OCI-LY7 (cell line): ENCODE results near the gene SLC44A4. TPM values are rescaled to one million over a fixed set of nuclear protein-coding genes. Genes with fewer than 3 reads are reported as not detected.

Experiments used
- BruUV-seq: library from RNA; stranded (reverse); fragments of 400-500 nt; replicated peaks from 2 replicates; lab custom pipeline; 2021; lab: Mats Ljungman, UMichigan
- CTCF ChIA-PET: fragments of 300-600 bp; sonication (Branson Sonifier 250); formaldehyde crosslinking; loops from one replicate; lab custom pipeline; 2022; ENCODE audit warnings: antibody characterized with exemption; ENCODE audit not compliant: unreplicated experiment; lab: Charles Lee
- POLR2A ChIA-PET: fragments of 300-600 bp; sonication (Branson Sonifier 250); formaldehyde crosslinking; loops from one replicate; lab custom pipeline; 2022; ENCODE audit warnings: antibody characterized with exemption; lab: Charles Lee
- DNase-seq: peaks from one replicate; pipeline ENCODE4 v3.0.0-alpha.2; 2015; ENCODE audit warnings: low spot score
- H2AFZ ChIP-seq: fragments of 200-600 bp; sonication (generic), shearing (Covaris generic); 2 replicates; pipeline ENCODE4 v1.6.1; 2014; ENCODE audit warnings: mild to moderate bottlenecking, antibody characterized with exemption, low read length, moderate library complexity
- H3K27ac ChIP-seq: fragments of 200-600 bp; sonication (generic); 2 replicates; pipeline ENCODE4 v1.5.1; 2014; ENCODE audit warnings: mixed run types, low read depth, mild to moderate bottlenecking, moderate library complexity, low read length, inconsistent platforms; ENCODE audit not compliant: poor library complexity, severe bottlenecking
- H3K36me3 ChIP-seq: fragments of 200-600 bp; sonication (generic); 2 replicates; pipeline ENCODE4 v1.6.1; 2014; ENCODE audit warnings: mild to moderate bottlenecking, antibody characterized with exemption, low read length, moderate library complexity, mixed read lengths; ENCODE audit not compliant: insufficient read depth
- H3K4me1 ChIP-seq: fragments of 200-600 bp; sonication (generic); 2 replicates; pipeline ENCODE4 v1.5.1; 2014; ENCODE audit warnings: mild to moderate bottlenecking, low read length; ENCODE audit not compliant: insufficient read depth, poor library complexity, severe bottlenecking
- H3K4me2 ChIP-seq: fragments of 200-600 bp; sonication (generic); 2 replicates; pipeline ENCODE4 v1.6.1; 2014; ENCODE audit warnings: mild to moderate bottlenecking, low read length
- H3K4me3 ChIP-seq: fragments of 200-600 bp; sonication (generic); 2 replicates; pipeline ENCODE4 v1.5.1; 2014; ENCODE audit warnings: mild to moderate bottlenecking, low read depth, low read length; ENCODE audit not compliant: poor library complexity, severe bottlenecking
- H3K79me2 ChIP-seq: fragments of 200-600 bp; sonication (generic); 2 replicates; pipeline ENCODE4 v1.6.1; 2016; ENCODE audit warnings: low read depth, mild to moderate bottlenecking, low read length, moderate library complexity, mixed read lengths; ENCODE audit not compliant: insufficient read depth
- H3K9me2 ChIP-seq: fragments of 200-600 bp; sonication (generic); 2 replicates; pipeline ENCODE4 v1.6.1; 2016; ENCODE audit warnings: mild to moderate bottlenecking, low read length, mixed read lengths; ENCODE audit not compliant: insufficient read depth
- H3K9me3 ChIP-seq: fragments of 200-600 bp; sonication (generic); 2 replicates; pipeline ENCODE4 v1.6.1; 2014; ENCODE audit warnings: mild to moderate bottlenecking, mixed run types, low read length, mixed read lengths
- H4K20me1 ChIP-seq: fragments of 200-600 bp; sonication (generic); 2 replicates; pipeline ENCODE4 v1.6.1; 2014; ENCODE audit warnings: mild to moderate bottlenecking, antibody characterized with exemption, low read length, moderate library complexity, mixed read lengths; ENCODE audit not compliant: insufficient read depth
- EZH2phosphoT487 ChIP-seq: fragments of 200-600 bp; sonication (generic); IDR thresholded peaks from 2 replicates; pipeline ENCODE4 v1.6.1; 2018; ENCODE audit warnings: low read depth, borderline replicate concordance, mild to moderate bottlenecking, mixed run types, antibody characterized with exemption, low read length, moderate library complexity, mixed read lengths
- intact Hi-C: fragments of 100-400 bp; cut with micrococcal nuclease; formaldehyde crosslinking; loops from one replicate; pipeline ENCODE4 v1.10.0; 2022; ENCODE audit not compliant: unreplicated experiment
- total RNA-seq, 2 experiments: library from RNA; depleted of rRNA in 1 of 2; stranded (reverse); fragments of >200 nt in 1 of 2; shearing (Covaris generic) in 1 of 2; gene quantifications; 2 replicates each; pipeline ENCODE4 v1.2.3, GENCODE V29; 2014 to 2022
- TF ChIP-seq, protein P1 (sequence below): fragments of 200-600 bp; sonication (generic); conservative IDR thresholded peaks from 2 replicates; pipeline ENCODE4 v1.5.1; 2014; ENCODE audit warnings: mild to moderate bottlenecking, antibody characterized with exemption, low read length, moderate library complexity, mixed read lengths

The SLC44A4 gene
- total RNA-seq, 2 experiments from 2014 or later: not detected

DNA sequence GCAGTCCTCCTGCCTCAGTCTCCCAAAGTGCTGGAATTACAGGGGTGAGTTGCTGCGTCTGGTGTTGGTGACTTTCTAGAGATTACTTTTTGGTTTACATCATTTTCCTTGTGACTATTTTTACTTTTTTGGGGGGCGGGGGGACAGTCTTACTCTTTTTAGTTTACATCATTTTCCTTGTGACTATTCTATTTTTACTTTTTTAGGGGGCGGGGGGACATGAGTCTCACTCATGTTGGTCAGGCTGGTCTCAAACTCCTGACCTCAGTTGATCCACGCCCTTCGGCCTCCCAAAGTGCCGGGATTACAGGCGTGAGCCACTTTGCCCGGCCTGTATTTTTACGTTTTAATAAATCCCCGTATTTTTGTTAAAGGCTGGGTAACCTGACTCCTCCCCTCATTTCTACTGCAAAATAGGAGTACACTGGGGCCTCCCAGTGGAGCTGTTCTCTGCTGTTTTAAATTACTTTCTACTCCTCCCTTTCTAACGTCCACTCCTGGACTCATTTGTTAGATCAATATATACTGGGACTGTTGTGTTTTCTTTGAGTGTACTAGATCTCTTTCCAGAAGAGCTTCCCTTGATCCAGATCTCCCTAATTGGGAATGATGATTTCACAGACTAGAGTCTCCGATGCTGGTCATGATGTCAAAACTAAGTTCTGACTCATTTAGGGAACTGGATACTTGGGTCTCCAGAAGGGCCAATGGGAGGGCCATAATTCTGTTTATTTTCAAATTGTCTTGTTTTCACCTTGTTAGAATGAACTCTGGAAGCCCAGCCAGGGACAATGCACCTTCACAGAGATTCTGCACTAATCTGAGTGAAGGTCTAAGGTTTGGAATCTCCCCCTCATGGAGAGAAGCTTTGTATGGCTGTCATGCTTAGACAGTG is 42.1 kb downstream of the SLC44A4 start:
- DNase-seq: peak; percentile 48
- peaks cover 39% of the 10 kb centered on the region for H4K20me1 ChIP-seq
- H3K9me3 ChIP-seq: no peaks in the 10 kb centered on the region
- H2AFZ ChIP-seq: no peak overlapping the region
- H3K27ac ChIP-seq: peak overlapping the region; percentile 95
- intact Hi-C loops: loop anchor here (10.0 kb wide), 1 partner anchor 342 kb away; the partner anchor contains the start of gene MICB
- H3K9me2 ChIP-seq: no peaks in the 10 kb centered on the region
- H3K79me2 ChIP-seq: peaks cover 73% of the 10 kb centered on the region
- POLR2A ChIA-PET: no interaction called here
- CTCF ChIA-PET: no interaction called here
- peak overlapping the region; percentile 96 for H3K4me2 ChIP-seq
- H3K4me1 ChIP-seq: peaks cover 53% of the 10 kb centered on the region
- peaks cover 68% of the 10 kb centered on the region for H3K36me3 ChIP-seq
- BruUV-seq: no TSS peak
- no peak for TF ChIP-seq EZH2phosphoT487
- TF ChIP-seq, protein P1, sequence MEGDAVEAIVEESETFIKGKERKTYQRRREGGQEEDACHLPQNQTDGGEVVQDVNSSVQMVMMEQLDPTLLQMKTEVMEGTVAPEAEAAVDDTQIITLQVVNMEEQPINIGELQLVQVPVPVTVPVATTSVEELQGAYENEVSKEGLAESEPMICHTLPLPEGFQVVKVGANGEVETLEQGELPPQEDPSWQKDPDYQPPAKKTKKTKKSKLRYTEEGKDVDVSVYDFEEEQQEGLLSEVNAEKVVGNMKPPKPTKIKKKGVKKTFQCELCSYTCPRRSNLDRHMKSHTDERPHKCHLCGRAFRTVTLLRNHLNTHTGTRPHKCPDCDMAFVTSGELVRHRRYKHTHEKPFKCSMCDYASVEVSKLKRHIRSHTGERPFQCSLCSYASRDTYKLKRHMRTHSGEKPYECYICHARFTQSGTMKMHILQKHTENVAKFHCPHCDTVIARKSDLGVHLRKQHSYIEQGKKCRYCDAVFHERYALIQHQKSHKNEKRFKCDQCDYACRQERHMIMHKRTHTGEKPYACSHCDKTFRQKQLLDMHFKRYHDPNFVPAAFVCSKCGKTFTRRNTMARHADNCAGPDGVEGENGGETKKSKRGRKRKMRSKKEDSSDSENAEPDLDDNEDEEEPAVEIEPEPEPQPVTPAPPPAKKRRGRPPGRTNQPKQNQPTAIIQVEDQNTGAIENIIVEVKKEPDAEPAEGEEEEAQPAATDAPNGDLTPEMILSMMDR: peak; percentile 55
- peak overlapping the region; percentile 99 for H3K4me3 ChIP-seq

- peaks cover 39% of the 10 kb centered on the region for H4K20me1 ChIP-seq
- no peak overlapping the region for H2AFZ ChIP-seq
- H3K4me2 ChIP-seq: peak overlapping the region; percentile 96
- peaks cover 63% of the 10 kb centered on the region for H3K36me3 ChIP-seq
- no peak for TF ChIP-seq EZH2phosphoT487
- TF ChIP-seq, protein P1: no peak
- DNase-seq: peak; percentile 39
- no peaks in the 10 kb centered on the region for H3K9me2 ChIP-seq
- H3K9me3 ChIP-seq: no peaks in the 10 kb centered on the region
- ChIA-PET CTCF (no interaction called here), POLR2A (interaction anchor here (1.1 kb wide), 1 partner anchor 304 kb away, joined by 6 read pairs; no protein-coding TSS in a partner anchor)
- peaks cover 80% of the 10 kb centered on the region for H3K79me2 ChIP-seq
- no TSS peak for BruUV-seq
- H3K4me1 ChIP-seq: peaks cover 60% of the 10 kb centered on the region
- intact Hi-C loops: loop anchor here (10.0 kb wide), 1 partner anchor 341 kb away; the partner anchor contains the start of gene MICB
- peak overlapping the region; percentile 99 for H3K4me3 ChIP-seq
- H3K27ac ChIP-seq: peak overlapping the region; percentile 95
Observed at GRCh38 chr6:31836047-31836473, 42.7 kb downstream of the SLC44A4 start.
